ENCODE results near the gene SLC9A7. TPM values are rescaled to one million over a fixed set of nuclear protein-coding genes. Genes with fewer than 3 reads are reported as not detected.

SLC9A7 gene
- total RNA-seq, 1 donor from 2014 or later = 30.6 TPM

- no peak for FAIRE-seq
- no peak for DNase-seq (ENCODE audit: low spot score in 2 of 2)
These were observed 48.5 kb downstream of the SLC9A7 start for GRCh38 chrX:46710425-46710824.

- no peak for DNase-seq (ENCODE audit: low spot score in 2 of 2)
- FAIRE-seq = no peak
These were observed 51.5 kb downstream of the SLC9A7 start for GRCh38 chrX:46707274-46707965.

- DNase-seq (ENCODE audit: low spot score in 2 of 2) (no peak), FAIRE-seq (no peak)
These were observed 54.0 kb downstream of the SLC9A7 start for GRCh38 chrX:46704767-46705386.

DNA sequence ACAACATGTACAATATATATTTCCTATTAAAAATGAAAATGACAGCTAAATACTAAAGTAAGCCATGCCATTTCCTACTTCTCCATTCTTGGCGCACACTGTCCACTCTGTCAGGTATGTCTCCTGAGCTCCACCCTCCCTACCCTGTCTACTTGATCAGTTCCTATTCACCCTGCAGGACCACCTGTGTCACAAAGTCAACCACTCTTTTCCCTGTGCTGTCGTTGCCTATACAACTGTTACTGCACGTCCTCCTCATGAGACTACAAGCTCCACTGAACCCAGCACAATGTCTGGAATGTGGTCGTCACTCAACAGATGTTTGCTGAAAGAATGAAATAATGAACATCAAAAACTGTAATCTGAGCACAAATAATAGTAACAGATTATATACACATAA, 54.9 kb downstream of the SLC9A7 start:
- FAIRE-seq = no peak
- DNase-seq (ENCODE audit: low spot score in 2 of 2) = no peak

DNA sequence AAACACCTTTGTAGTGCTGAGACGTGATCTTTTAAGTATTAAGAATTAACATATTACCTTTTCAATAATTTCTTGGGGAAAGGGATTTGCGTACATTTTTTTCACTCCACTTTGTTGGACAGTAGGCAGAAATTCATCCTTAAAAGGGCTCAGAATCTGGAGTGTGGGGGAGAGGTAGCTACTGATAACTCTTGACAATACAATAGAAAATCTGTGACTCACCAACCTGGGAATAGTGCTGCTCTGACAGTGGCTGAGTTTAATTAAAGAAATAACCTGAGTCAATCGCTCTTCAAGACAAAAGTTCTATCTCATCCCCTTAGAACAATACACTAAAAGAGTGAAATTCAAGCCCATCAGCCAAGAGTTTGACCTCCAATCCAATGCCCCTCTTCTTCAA, 60.2 kb downstream of the SLC9A7 start:
- DNase-seq (ENCODE audit: low spot score in 2 of 2) = no peak
- FAIRE-seq = no peak

GRCh38 chrX:46695491-46695890, 63.4 kb downstream of the SLC9A7 start:
- FAIRE-seq (no peak), DNase-seq (ENCODE audit: low spot score in 2 of 2) (no peak)

DNA sequence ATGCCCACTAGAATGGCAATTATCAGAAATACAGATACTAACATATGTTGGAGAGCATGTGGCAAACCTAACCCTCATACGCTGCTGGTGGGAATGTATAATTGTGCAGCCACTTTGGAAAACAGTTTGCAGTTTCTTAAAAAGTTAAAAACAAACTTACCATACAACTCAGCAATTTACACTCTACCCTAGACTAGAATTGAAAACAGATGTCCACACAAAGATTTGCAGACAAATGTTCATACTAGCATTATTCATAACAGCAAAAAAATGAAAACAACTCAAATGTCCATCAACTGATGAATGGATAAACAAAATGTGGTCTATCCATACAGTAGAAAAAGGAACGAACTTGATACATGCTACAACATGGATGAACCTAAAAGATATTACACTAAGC, 64.4 kb downstream of the SLC9A7 start:
- DNase-seq (ENCODE audit: low spot score in 2 of 2) (no peak), FAIRE-seq (no peak)

DNA sequence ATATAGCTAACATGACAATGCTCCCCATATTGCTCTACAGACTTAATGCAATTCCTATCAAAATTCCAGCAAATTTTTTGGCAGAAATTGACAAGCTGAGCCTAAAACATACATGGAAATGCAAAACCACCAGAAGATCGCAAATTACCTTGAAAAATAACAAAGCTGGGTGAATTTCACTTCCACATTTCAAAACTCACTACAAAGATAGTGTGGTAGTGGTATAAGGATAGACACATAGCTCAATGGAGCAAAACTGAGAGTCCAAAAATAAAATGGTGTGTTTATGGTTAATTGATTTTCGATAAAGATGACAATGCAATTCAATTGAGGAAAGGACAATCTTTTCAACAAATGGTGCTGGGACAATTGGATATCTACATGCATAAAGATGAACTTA, 65.8 kb downstream of the SLC9A7 start:
- FAIRE-seq (no peak), DNase-seq (ENCODE audit: low spot score in 2 of 2) (no peak)

GRCh38 chrX:46690818-46691217, 68.1 kb downstream of the SLC9A7 start:
- FAIRE-seq = no peak
- DNase-seq (ENCODE audit: low spot score in 2 of 2) = no peak

DNA sequence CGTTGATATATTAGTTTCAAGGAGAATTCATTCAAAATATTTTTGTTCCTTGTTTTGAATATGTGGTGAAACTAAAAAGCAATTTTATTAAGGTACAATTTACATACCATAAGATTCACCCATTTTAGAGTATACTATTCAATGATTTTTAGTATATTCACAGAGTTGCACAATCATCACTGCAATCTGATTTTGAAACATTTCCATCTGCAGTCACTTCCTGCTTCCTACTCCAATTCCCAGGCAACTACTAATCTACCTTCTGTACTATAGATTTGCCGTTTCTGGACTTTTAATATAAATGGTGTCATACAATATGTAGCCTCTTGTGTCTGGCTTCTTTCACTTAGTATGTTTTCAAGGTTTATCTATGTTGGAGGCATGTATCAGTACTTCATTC, 71.3 kb downstream of the SLC9A7 start:
- no peak for FAIRE-seq
- no peak for DNase-seq (ENCODE audit: low spot score in 2 of 2)

DNA sequence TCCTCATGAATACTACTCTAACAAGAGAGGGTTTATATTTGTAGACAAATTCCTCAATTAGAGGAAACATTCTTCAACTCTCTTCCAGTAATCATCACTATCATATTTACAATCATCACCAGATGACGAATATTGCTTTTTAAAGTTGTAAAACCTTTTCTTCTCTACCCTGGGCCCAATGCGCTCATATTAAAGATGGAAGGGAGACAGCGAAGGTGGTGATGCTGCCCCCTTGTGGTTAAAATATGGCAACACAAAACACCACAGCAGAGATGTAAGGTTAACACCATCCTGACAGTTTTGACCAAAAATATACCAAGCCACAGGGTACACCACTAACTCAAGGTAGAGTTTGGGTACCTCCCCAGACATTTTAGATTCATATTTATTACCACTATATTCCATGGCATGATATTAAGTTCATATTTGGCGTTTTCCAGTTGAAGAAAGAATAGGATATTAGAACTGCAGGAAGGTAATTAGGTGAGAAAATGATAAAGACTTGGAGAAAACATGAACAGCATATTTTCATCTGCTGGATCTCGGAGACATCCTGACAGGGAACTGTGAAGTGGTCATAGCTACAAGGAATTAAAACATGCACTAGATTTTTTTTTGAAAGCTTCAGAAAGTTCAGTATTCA, 72.8 kb downstream of the SLC9A7 start:
- no peak for DNase-seq (ENCODE audit: low spot score in 2 of 2)
- FAIRE-seq = no peak

GRCh38 chrX:46683048-46683447, 75.9 kb downstream of the SLC9A7 start:
- no peak for FAIRE-seq
- DNase-seq (ENCODE audit: low spot score in 2 of 2) = no peak

DNA sequence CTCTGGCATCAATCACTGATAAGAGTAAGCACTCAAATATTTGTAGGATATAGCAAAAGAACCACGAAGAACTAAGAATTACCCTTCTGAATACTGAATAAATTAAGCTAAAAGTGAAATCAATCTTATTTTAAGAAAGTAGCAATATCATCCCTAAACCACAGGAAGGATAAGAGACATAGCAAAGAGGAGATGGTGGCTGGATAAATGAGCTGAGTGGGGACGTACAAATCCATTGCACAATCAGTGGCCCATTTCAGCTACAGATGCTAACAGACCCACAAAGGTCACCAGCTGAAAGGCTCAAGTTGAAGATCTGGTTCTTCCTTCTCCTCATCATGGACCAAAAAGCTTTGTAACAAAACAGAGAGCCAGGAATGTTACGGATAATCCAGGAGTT, 77.1 kb downstream of the SLC9A7 start:
- no peak for DNase-seq (ENCODE audit: low spot score in 2 of 2)
- FAIRE-seq = no peak

DNA sequence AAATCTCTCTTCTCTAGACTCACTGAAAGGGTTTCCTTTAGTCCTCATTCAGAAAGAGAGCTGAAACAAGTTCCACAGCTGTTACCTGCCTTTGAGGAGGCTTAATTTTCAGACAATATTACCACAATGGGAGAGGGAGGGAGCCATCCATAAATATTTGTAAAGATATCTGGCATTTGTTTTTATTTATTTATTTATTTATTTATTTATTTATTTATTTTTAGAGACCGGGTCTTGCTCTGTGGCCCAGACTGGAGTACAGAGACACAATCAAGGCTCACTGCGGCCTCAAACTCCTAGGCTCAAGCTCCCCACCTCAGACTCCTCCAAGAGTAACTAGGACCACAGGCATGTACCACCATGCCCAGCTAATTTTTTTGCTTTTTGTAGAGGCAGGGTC, 80.7 kb downstream of the SLC9A7 start:
- DNase-seq (ENCODE audit: low spot score in 2 of 2) = no peak
- FAIRE-seq = no peak

GRCh38 chrX:46676399-46677356, 82.2 kb downstream of the SLC9A7 start:
- FAIRE-seq = no peak
- DNase-seq (ENCODE audit: low spot score in 2 of 2) = no peak

DNA sequence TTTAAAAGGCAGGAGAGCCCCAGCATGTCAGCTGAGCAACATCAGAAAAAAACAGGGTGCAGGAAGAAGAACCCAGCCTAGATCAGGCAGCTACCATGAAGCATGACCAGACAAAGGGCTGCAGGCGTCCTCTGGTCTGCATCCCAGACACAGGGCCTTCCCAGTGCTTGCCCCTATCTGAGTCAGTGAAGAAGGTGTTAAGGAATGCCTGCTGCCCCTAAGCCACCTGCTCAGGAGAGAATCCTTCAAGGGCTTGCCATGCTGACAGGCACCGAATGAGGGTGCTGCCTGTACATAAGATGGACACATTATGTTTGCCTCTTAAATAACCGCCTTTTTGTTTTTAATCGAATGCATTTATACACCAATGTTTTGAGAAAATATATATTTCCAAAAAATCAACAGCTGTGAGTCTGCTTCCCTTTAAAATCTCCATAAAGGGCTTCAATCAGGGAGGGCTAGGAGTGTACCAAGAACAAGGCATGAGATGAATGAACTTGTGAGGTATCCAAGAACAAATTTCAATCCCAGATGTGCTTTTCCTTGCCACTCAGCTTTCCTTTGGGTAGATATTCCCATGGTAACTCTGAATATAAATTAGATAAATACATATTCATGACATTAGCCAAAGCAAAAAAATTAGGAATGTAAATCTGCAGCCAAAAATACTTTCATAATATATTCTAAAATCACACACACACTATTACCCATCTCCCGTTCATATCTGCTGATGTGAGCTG, 85.1 kb downstream of the SLC9A7 start:
- DNase-seq (ENCODE audit: low spot score in 2 of 2) (no peak), FAIRE-seq (no peak)

DNA sequence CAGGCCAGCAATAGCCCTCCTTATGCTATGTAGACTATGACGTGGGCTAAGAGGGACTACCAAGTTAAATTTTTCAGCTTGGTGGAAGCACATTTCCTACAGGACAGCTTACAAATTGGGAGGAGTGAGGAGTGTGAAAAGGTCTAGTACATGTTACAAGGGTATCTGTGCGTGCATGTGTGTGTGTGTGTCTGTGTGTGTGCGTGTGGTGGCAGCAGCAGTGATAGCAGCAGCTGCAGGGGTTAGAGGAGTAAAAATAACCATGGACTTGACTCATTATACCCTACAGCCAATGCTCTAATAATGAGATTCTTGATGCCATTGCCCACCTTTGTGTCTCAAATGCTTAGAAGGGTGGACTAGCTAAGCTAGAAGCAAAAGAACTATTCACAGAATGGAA, 88.6 kb downstream of the SLC9A7 start:
- no peak for DNase-seq (ENCODE audit: low spot score in 2 of 2)
- FAIRE-seq = no peak

- DNase-seq (ENCODE audit: low spot score in 2 of 2) = no peak
- no peak for FAIRE-seq
These were observed 92.1 kb downstream of the SLC9A7 start for GRCh38 chrX:46666831-46667230.

DNA sequence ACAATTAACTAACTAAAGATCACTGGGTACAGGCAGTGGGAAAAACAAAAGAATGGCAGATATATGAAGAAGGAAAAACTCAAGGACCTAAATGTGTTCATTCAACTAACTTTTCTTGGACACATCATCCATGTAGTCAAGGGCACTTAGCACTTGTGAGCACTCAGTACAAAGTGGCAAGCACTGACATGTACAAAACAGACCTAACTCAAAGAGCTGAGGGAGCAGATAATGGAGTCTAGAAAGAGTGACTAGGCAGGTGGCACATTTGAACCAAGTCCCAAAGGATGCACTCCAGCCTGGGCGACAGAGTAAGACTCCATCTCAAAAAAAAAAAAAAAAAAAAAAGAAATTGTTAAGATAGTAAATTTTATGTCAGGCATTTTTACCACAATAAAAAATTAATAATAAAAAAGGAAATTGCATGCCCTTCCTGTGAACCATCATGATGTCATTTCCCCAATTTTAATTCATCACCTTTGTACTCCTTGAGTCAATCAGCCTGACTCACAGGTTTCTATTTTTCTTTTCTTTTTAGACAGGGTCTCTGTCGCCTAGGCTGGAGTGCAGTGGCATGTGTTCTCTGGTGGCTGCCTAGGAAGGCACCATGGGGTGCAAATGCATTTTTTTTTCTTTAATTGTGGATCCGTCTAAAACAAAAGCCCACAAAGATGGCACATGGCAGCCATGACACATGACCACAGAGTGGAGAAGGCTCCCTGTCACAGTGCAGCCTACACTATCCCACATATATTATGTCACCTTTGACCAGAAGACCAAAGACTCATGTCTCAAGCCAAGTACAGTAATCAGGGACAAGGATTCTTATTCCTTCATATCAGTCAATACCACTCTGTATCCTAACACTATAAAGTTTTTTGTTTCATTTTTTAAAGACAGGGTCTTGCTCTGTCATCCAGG, 93.4 kb downstream of the SLC9A7 start:
- FAIRE-seq (no peak), DNase-seq (ENCODE audit: low spot score in 2 of 2) (no peak)
